Measurements from ENCODE around the gene SH3GLB2. TPM values are rescaled to one million over a fixed set of nuclear protein-coding genes. Genes with fewer than 3 reads are reported as not detected.
A peak's percentile ranks its signal among the peaks of the same experiment; 100 is the strongest.

SH3GLB2 gene
- total RNA-seq, 1 donor from 2014 or later = 57.8 TPM

- Mint-ChIP-seq H3K4me1 (ENCODE audit: low read depth) (peaks cover 10% of the 10 kb centered on the region), H3K27me3 (ENCODE audit: low read depth) (no peaks in the 10 kb centered on the region), H3K4me3 (ENCODE audit: unreplicated experiment) (no peak overlapping the region), H3K9me3 (ENCODE audit: low read depth) (no peaks in the 10 kb centered on the region), H3K27ac (ENCODE audit: unreplicated experiment) (no peak overlapping the region), H3K36me3 (ENCODE audit: low read depth) (peaks cover 10% of the 10 kb centered on the region)
- DNase-seq (ENCODE audit: low spot score) = no peak
- no peak for TF ChIP-seq CTCF (IDR thresholded peaks at IDR 0.05)
Observed at GRCh38 chr9:129010267-129010975, 17.7 kb downstream of the SH3GLB2 start.

DNA sequence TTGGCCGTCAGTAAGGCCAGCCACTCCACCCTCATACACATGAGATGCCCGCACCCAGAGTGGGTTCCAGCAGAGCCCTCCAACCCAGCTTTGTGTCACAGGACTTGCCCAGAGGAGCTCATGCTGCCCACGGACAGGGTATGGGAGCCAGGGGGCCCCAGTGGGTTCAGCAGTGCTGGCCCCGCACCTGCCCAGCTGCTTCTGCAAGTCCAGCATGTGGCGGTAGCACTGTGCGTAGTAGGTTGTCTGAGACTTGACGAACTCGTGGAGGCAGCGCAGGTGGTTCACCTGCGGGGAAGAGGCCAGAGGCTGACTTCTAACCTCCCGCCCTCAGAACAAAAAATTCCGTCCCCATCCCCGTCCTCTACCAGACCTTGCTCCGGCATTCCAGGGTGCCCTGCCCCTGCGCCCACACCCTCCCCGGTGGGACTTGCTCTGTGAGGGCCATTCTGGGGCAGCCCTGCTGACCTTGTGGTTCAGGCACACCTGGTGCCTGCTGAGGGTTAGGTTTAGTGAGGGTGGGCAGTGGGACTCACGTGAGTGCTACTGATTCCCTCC lies 18.5 kb downstream of the SH3GLB2 start:
- no peak for TF ChIP-seq CTCF (IDR thresholded peaks at IDR 0.05)
- no peak for DNase-seq (ENCODE audit: low spot score)
- peaks cover 10% of the 10 kb centered on the region for H3K4me1 Mint-ChIP-seq (ENCODE audit: low read depth)
- no peak overlapping the region for H3K4me3 Mint-ChIP-seq (ENCODE audit: unreplicated experiment)
- H3K9me3 Mint-ChIP-seq (ENCODE audit: low read depth) = no peaks in the 10 kb centered on the region
- peaks cover 13% of the 10 kb centered on the region for H3K36me3 Mint-ChIP-seq (ENCODE audit: low read depth)
- H3K27ac Mint-ChIP-seq (ENCODE audit: unreplicated experiment) = no peak overlapping the region
- no peaks in the 10 kb centered on the region for H3K27me3 Mint-ChIP-seq (ENCODE audit: low read depth)

DNA sequence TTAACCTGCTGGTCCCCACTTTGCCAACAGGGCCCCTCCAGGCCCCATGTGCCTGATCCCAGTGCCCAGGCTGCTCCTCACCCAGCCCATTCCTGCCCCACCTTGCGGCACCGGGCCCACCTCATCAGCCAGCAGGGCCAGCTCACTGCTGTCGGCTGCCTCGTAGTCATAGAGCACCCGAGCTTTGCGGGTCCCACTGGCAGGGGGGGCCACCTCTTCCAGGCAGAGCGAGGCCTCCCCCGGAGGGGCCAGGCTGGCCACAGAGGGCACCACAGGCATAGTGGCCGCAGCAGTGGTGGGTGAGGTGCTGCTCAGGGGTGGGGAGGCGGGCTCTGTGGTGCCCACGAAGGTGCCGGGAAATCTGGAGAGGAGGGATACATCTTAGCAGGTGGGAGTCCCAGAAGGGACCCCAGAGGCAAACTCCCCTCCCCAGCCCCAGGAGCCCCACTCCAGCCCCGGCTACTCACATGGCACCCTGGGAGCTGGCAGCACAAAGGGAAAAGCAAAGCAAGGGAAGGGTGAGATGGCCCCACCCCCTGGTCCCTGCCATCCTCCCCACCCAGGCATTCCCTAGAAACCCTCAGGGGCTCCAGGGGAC lies 19.0 kb downstream of the SH3GLB2 start:
- peaks cover 11% of the 10 kb centered on the region for H3K36me3 Mint-ChIP-seq (ENCODE audit: low read depth)
- no peak for TF ChIP-seq CTCF (IDR thresholded peaks at IDR 0.05)
- no peaks in the 10 kb centered on the region for H3K9me3 Mint-ChIP-seq (ENCODE audit: low read depth)
- no peak overlapping the region for H3K27ac Mint-ChIP-seq (ENCODE audit: unreplicated experiment)
- no peaks in the 10 kb centered on the region for H3K27me3 Mint-ChIP-seq (ENCODE audit: low read depth)
- no peak for DNase-seq (ENCODE audit: low spot score)
- no peak overlapping the region for H3K4me3 Mint-ChIP-seq (ENCODE audit: unreplicated experiment)
- H3K4me1 Mint-ChIP-seq (ENCODE audit: low read depth) = peaks cover 10% of the 10 kb centered on the region

GRCh38 chr9:129008469-129008965 lies 19.6 kb downstream of the SH3GLB2 start:
- Mint-ChIP-seq H3K27ac (ENCODE audit: unreplicated experiment) (no peak overlapping the region), H3K27me3 (ENCODE audit: low read depth) (no peaks in the 10 kb centered on the region), H3K36me3 (ENCODE audit: low read depth) (peaks cover 11% of the 10 kb centered on the region), H3K9me3 (ENCODE audit: low read depth) (no peaks in the 10 kb centered on the region), H3K4me3 (ENCODE audit: unreplicated experiment) (no peak overlapping the region), H3K4me1 (ENCODE audit: low read depth) (peaks cover 10% of the 10 kb centered on the region)
- no peak for TF ChIP-seq CTCF (IDR thresholded peaks at IDR 0.05)
- DNase-seq (ENCODE audit: low spot score) = no peak

DNA sequence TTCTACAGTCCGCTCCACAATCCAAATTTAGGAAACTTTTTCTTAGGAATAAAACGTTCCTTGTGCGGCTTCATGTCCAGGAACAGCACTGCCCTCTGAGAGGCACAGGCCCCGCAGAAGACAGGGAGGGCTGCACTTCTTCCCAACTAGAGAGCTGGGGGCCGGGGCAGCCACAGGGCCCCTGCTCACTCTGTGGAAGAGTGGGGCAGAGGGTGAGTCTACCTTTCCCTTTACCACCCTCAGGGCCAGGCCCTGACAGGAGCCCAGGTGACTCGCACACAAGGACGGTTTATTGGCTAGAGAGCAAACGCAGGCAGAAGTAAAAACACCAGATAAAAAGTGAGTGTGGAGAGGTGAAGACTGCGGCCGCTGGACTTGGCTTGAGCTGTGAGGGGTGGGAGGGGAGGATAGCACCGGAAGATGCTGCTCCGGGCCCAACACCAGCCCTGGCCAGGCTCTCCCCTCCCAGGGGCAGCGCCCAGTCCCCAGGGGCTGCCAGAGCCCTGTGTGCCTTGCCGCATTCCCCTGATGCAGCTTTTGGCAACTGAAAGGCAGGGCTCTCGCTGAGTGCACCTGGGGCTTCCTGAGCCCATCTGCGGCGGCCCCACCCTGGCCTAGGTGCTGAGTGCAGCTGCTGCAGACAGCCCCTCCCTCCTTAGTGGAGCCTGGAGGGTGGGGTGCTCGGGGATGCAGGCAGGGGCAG lies 20.2 kb downstream of the SH3GLB2 start:
- no peak for DNase-seq (ENCODE audit: low spot score)
- Mint-ChIP-seq H3K36me3 (ENCODE audit: low read depth) (peaks cover 14% of the 10 kb centered on the region), H3K9me3 (ENCODE audit: low read depth) (no peaks in the 10 kb centered on the region), H3K4me1 (ENCODE audit: low read depth) (peaks cover 10% of the 10 kb centered on the region), H3K4me3 (ENCODE audit: unreplicated experiment) (no peak overlapping the region), H3K27me3 (ENCODE audit: low read depth) (no peaks in the 10 kb centered on the region), H3K27ac (ENCODE audit: unreplicated experiment) (peak overlapping the region; percentile 45)
- TF ChIP-seq CTCF (IDR thresholded peaks at IDR 0.05) = no peak

Data from chondrocyte (in vitro differentiated cells).